LoVo (cell line): ENCODE measurements around the gene TRPM5.
A peak's percentile ranks its signal among the peaks of the same experiment; 100 is the strongest.

Experiments used
- DNase-seq: peaks from one replicate; pipeline ENCODE4 v3.0.0-alpha.2; 2016; ENCODE audit warnings: low spot score

The TRPM5 gene

DNA sequence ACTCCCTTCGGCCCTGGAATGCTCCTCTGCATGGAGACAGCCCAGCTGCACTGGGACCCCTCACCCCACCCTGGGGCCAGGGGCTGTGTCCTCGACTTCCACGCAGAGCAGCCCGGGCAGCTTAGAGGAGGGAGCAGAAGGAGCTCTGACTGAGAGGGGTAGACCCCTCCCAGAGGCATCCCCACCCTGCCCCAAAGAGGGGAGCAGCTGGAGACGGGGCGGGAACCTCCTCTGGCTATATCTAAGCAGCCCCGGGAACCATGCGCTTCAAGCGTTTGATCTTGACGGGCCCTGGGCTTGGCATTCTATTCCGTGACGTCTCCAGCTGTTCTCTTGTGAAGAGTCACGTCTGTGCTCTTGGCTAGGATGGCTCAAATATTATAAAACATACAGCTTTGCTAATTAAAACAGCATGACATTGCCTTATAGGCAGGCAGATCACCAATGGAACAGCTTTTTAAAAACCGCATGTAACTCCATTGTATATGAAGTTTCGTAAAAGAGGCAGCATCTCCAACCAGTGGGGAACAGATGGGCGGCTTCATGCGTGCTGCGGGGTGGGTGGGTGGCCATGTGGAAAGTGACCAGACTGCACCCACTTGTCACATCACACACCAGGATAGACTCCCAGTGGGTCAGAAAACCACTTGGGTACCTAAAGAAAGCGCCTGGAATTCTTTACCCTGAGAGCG is 8.2 kb upstream of the TRPM5 start:
- DNase-seq: no peak

GRCh38 chr11:2451916-2452315 is 7.6 kb upstream of the TRPM5 start:
- no peak for DNase-seq

- no peak for DNase-seq
Measured at GRCh38 chr11:2451336-2451735, 7.0 kb upstream of the TRPM5 start.

- DNase-seq: no peak
Measured at GRCh38 chr11:2450321-2451041, 6.2 kb upstream of the TRPM5 start.

- no peak for DNase-seq
Measured at GRCh38 chr11:2449548-2450320, 5.4 kb upstream of the TRPM5 start.

- no peak for DNase-seq
Measured at GRCh38 chr11:2448661-2449547, 4.6 kb upstream of the TRPM5 start.

DNA sequence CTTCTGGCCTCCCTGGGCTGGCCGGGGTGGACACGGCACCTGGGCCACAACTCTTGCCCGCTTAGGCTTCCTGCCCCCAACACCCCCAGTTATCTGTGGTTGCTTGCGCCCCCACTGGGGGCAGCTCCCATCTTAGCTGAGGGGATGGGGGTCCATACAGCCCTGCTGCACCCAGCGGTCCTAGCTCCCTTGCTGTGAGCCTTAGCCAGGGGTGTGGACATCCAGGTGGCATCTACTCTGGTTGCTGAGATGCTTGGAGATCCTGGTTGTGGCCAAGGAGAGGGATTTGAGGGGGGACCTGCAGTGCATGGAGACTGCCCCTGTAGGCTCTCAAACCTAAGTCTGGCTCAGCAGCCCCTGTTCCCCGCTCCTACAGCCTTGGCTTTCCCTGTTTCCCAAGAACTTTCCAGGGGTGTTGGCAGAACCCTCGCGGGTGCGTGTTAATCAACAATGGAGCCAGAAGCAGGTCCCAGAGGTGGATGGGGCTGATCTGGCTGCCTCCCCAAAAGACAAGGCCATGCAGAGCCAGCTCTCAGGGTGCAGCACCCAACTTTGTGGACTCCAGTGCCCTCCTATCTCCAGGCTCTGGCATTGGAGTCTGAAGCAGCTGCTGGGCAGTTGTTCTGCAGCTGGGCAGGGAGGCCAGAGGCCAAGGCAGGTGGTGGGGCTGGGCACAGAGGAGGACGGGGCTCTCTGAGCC is 3.8 kb upstream of the TRPM5 start:
- DNase-seq: no peak

DNA sequence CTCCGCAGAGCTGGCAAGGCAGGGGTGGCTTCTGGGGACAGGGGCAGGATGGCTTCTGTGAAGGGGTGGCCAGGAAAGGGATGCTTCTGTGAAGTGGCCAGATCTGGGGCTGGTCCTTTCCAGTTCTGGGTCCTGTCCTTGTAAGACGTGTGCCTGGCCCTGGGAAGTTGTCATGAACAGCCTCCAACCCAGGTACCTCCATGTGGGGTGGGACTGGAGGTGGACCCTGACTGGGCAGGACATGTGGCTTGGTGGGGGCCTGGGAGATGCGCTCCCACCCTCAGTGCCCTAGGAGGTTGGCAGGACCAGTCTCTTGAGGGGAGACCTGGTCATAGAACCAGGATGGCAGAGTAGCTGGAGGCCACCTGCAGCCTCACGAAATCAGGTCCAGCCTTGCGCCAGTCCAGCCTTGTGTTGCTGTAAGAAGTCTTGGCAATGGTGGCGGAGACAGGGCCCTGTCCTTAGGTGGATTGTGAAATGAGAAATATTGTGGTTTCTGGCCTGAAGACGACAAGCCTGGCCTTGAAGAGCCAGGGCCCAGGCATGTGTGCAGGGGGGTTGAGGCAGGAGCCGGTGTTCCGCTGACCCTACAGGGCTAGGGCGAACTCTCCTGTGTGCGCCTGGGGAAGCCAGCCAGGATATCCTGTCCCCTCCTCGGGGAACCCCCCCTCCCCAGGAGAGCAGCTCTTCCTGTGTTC is 3.1 kb upstream of the TRPM5 start:
- no peak for DNase-seq

DNA sequence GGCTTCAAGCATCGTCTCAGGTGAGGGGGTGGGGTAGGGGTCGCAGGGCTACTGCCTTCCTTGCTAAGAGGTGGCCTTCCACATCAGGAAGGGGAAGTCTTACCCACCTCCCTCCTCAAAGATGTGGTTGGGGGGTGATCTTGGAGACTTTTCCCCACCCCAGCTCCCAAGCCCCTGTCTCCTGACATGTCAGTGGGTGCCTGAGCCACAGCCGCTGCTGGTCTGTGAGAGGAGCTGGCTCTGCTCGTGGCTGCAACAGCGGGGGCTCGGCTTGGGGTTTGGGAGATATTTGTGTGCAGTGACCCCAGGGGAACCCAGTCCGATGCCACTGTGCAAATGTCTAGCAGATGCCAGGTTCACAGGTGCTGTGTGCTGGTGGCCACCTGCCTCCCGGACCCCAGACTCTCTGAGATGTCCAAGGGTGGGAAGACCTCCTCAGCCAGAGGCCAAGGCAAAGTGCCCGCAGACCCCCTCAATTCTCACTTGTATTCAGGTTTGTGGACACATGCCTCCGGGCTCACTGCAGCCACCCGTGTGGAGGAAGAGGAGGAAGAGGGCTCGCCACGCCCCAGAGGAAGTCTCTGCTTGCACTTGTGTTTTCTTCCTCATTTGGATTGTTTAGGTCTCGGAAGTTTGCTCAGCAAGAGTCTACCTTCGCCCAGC is 2.4 kb upstream of the TRPM5 start:
- no peak for DNase-seq

DNA sequence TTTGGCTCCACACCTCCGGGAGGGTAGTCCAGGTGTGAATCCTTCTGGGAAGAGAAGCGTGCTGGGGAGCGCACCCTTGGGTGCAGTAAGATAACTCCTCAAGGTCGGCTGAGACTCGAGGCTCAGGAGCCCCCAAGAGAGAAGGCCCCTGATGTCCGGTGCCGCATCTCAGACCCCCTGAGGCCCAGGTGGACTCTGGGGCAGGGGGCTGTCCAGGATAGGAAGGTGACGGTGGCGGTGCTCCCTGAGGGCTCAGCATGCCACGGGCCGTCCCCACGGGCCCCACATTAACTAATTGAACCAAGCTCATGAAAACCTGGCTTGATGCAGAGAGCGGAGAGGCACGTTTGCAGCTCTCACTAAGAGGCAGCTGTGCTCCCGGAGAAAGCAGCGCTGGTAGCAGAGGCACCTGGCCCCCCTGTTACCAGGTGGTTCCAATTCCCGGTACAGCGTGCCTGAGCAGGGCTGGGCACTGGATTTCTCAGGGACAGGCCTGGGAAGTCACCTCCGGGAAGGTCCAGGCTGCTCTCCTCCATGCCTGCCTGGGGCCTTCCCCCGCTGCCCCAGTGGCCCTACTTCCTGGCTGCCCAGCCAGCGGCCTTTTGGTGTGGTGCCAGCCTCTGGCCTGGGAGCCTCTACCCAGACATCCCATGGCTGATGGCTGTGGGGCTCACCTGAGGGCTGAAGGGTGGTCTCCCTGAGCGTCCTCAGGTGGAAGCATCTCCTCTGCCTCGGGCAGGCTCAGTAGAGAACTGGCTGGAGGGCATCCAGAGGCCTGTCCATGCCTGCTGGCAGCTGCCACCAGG is 1.6 kb upstream of the TRPM5 start:
- no peak for DNase-seq

GRCh38 chr11:2444821-2445745 is 769 bp upstream of the TRPM5 start, which contains the start of gene KCNQ1:
Gene KCNQ1 (plus strand): TSS chr11:2445008. CDS start chr11:2445099, 91 bp downstream.
- peak; percentile 77 for DNase-seq

GRCh38 chr11:2443406-2443805 is 908 bp downstream of the TRPM5 start:
- DNase-seq: no peak

DNA sequence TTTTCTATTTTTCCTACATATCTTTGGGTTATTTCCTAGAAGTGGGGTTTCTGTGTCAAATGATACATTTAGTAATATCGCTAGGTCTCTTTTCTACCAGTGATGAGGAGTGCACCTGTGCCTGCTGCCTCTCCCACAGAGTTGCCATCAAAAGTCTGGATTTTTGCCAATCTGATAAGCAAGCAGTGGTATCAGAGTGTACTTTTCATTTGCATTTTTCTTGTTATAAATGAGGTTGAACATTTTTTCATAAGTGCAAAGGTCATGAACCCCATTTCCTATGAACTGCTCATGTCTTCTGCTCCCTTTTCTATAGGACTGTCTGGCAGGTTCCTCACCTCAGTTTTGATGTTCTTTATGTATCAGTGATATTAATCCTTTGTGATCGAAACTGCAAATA is 1.7 kb downstream of the TRPM5 start:
- peak; percentile 55 for DNase-seq

DNA sequence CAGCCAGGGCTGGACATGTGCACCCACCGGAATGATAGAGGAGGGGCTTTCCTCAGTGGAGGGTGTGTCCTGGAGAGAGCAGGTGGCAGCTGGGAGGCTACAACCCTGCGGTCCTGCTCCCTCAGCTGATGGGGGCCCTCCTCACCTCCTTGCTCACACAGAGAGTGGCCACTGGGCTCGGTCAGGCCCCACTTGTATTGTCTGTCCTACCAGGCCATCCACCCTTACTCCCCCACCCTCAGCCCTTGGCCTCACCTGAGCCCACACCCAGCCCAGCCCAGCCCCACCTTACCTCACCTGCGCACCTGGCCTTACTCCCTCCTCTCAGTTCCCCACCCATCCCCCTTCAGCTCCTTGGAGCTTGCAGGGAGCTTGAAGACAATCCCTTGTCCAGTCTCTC is 3.1 kb downstream of the TRPM5 start:
- no peak for DNase-seq

- no peak for DNase-seq
Measured at GRCh38 chr11:2440646-2441045, 3.7 kb downstream of the TRPM5 start.

- DNase-seq: no peak
Measured at GRCh38 chr11:2439820-2440219, 4.5 kb downstream of the TRPM5 start.

- DNase-seq: no peak
Measured at GRCh38 chr11:2437516-2437915, 6.8 kb downstream of the TRPM5 start.

- no peak for DNase-seq
Measured at GRCh38 chr11:2436521-2437031, 7.7 kb downstream of the TRPM5 start.
